Measurements from ENCODE around the gene LRP11. TPM values are rescaled to one million over a fixed set of nuclear protein-coding genes. Genes with fewer than 3 reads are reported as not detected.

LRP11 gene
- total RNA-seq, 2 experiments from 2014 or later: 1.5 TPM

DNA sequence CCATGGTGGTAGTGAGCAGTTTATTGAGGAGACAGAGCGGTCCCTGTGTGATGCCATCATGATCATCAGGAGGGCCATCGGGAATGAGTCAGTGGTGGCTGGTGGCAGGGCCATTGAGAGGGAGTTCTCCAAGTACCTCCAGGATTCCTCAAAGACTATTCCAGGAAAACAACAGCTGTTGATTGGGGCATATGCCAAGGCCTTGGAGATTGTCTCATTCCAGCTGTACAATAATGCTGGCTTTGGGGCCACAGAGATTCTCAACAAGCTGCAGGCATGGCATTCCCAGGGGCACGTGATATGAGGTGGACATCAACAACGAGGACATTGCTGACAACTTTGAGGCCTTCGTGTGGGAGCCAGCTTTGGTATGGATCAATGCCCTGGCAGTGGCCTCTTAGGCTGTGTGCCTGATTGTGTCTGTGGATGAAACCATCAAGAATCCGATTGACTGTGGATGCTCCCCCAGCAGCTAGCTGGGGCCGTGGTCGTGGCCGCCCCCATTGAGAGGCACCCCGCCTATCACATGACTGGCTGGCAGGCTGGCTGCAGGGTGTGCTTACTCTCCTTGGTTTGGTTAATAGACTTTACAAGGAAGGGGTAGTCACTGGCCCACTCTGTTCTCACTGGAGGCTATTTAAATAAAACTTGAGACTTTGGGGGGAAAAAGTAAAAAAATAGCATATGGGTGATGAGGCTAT, 17.1 kb upstream of the LRP11 start:
- Histone ChIP-seq H3K4me3 (ENCODE audit: low read depth, low read length, poor library complexity, severe bottlenecking) (no peak overlapping the region), H3K36me3 (ENCODE audit: insufficient read depth, low read length) (no peaks in the 10 kb centered on the region), H3K4me2 (ENCODE audit: low read length) (no peak overlapping the region), H3K4me1 (ENCODE audit: insufficient read depth, low read length, poor library complexity, severe bottlenecking) (no peaks in the 10 kb centered on the region), H2AFZ (ENCODE audit: low read length) (no peak overlapping the region), H3K27ac (ENCODE audit: low read depth, low read length, poor library complexity, severe bottlenecking) (no peak overlapping the region), H3K9me3 (ENCODE audit: low read length) (no peaks in the 10 kb centered on the region), H4K20me1 (ENCODE audit: insufficient read depth, low read length) (no peaks in the 10 kb centered on the region), H3K9me2 (ENCODE audit: insufficient read depth, low read length) (no peaks in the 10 kb centered on the region), H3K79me2 (ENCODE audit: insufficient read depth, low read depth, low read length) (no peaks in the 10 kb centered on the region)
- ChIA-PET POLR2A (no interaction called here), CTCF (ENCODE audit: unreplicated experiment) (interaction anchor here (0.6 kb wide), 1 partner anchor 721 kb away, joined by 3 read pairs; no protein-coding TSS in a partner anchor)
- intact Hi-C loops (cut with micrococcal nuclease; ENCODE audit: unreplicated experiment): no loop called here
- no peak for DNase-seq (ENCODE audit: low spot score)
- TF ChIP-seq, protein P1, sequence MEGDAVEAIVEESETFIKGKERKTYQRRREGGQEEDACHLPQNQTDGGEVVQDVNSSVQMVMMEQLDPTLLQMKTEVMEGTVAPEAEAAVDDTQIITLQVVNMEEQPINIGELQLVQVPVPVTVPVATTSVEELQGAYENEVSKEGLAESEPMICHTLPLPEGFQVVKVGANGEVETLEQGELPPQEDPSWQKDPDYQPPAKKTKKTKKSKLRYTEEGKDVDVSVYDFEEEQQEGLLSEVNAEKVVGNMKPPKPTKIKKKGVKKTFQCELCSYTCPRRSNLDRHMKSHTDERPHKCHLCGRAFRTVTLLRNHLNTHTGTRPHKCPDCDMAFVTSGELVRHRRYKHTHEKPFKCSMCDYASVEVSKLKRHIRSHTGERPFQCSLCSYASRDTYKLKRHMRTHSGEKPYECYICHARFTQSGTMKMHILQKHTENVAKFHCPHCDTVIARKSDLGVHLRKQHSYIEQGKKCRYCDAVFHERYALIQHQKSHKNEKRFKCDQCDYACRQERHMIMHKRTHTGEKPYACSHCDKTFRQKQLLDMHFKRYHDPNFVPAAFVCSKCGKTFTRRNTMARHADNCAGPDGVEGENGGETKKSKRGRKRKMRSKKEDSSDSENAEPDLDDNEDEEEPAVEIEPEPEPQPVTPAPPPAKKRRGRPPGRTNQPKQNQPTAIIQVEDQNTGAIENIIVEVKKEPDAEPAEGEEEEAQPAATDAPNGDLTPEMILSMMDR (conservative IDR thresholded peaks at IDR 0.05; ENCODE audit: low read length): no peak
- TF ChIP-seq EZH2phosphoT487 (IDR thresholded peaks at IDR 0.05; ENCODE audit: borderline replicate concordance, low read depth, low read length): no peak
- BruUV-seq (replicated peaks): no TSS peak

DNA sequence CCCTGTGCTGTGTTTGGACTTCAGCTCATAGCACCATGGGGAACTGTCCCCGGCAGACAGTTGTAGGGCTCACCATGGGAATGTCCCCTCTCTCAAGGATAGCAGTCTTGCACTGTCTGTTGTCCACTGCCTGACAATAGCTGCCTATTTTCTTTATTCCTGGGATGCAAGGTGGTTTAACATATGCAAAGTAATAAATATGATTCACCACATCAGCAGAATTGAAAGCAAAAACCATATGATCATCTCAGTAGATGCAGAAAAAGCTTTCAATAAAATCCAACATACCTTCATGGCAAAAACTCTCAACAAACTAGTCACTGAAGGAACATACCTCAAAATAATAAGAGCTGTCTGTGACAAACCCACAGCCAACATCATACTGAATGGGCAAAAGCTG, 13.5 kb upstream of the LRP11 start:
- Histone ChIP-seq H3K4me2 (ENCODE audit: low read length) (no peak overlapping the region), H2AFZ (ENCODE audit: low read length) (no peak overlapping the region), H3K4me3 (ENCODE audit: low read depth, low read length, poor library complexity, severe bottlenecking) (no peak overlapping the region), H3K9me3 (ENCODE audit: low read length) (no peaks in the 10 kb centered on the region), H4K20me1 (ENCODE audit: insufficient read depth, low read length) (no peaks in the 10 kb centered on the region), H3K9me2 (ENCODE audit: insufficient read depth, low read length) (no peaks in the 10 kb centered on the region), H3K79me2 (ENCODE audit: insufficient read depth, low read depth, low read length) (no peaks in the 10 kb centered on the region), H3K36me3 (ENCODE audit: insufficient read depth, low read length) (no peaks in the 10 kb centered on the region), H3K4me1 (ENCODE audit: insufficient read depth, low read length, poor library complexity, severe bottlenecking) (no peaks in the 10 kb centered on the region), H3K27ac (ENCODE audit: low read depth, low read length, poor library complexity, severe bottlenecking) (no peak overlapping the region)
- CTCF ChIA-PET (ENCODE audit: unreplicated experiment): interaction anchor here (1.2 kb wide), 1 partner anchor 9 kb away, joined by 4 read pairs; no protein-coding TSS in a partner anchor
- no peak for DNase-seq (ENCODE audit: low spot score)
- TF ChIP-seq, protein P1 (conservative IDR thresholded peaks at IDR 0.05; ENCODE audit: low read length): no peak
- no peak for TF ChIP-seq EZH2phosphoT487 (IDR thresholded peaks at IDR 0.05; ENCODE audit: borderline replicate concordance, low read depth, low read length)
- intact Hi-C loops (cut with micrococcal nuclease; ENCODE audit: unreplicated experiment): no loop called here
- POLR2A ChIA-PET: interaction anchor here (1.2 kb wide), 1 partner anchor 11 kb away, joined by 4 read pairs; no protein-coding TSS in a partner anchor
- no TSS peak for BruUV-seq (replicated peaks)

DNA sequence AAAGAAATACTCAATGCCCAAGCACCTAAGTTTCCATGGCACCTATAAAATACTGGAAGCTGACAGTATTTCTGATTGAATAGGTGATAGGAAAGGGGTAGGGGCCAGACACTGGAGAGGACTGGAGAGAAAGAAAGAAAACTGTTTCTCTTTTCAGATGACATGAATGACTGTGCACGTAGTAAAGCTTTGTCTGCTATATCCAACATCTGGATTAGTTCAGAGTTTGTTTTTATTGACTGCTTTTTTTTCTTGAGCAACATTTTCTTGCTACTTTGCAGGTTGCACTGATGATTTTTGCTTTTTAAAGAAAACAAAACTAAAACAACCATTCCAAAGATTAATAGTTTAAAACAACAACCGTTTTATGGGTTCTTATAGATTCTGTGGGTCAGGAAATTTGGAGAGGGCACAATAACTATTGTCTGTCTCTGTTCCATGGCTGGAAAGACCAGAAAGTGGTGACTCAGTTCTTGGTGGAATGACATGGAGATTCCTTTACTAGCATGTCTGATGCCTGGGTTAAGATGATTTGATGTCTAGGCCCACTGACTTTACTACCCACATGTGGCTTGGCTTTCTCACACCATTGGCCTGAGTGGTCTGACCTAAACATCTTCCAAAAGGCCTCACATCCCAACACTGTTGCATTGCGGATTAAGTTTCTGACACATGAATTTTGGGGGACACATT, 12.2 kb upstream of the LRP11 start:
- no peaks in the 10 kb centered on the region for H3K79me2 ChIP-seq (ENCODE audit: insufficient read depth, low read depth, low read length)
- H2AFZ ChIP-seq (ENCODE audit: low read length): no peak overlapping the region
- 0 out of 2 replicates have a peak, but pooled peaks cover 9% of the 10 kb centered on the region for H3K9me3 ChIP-seq (ENCODE audit: low read length)
- H3K4me2 ChIP-seq (ENCODE audit: low read length): no peak overlapping the region
- H4K20me1 ChIP-seq (ENCODE audit: insufficient read depth, low read length): no peaks in the 10 kb centered on the region
- no peaks in the 10 kb centered on the region for H3K4me1 ChIP-seq (ENCODE audit: insufficient read depth, low read length, poor library complexity, severe bottlenecking)
- CTCF ChIA-PET (ENCODE audit: unreplicated experiment): interaction anchor here (1.2 kb wide), 1 partner anchor 8 kb away, joined by 4 read pairs; no protein-coding TSS in a partner anchor
- H3K4me3 ChIP-seq (ENCODE audit: low read depth, low read length, poor library complexity, severe bottlenecking): no peak overlapping the region
- TF ChIP-seq, protein P1 (conservative IDR thresholded peaks at IDR 0.05; ENCODE audit: low read length): no peak
- no peak for TF ChIP-seq EZH2phosphoT487 (IDR thresholded peaks at IDR 0.05; ENCODE audit: borderline replicate concordance, low read depth, low read length)
- H3K36me3 ChIP-seq (ENCODE audit: insufficient read depth, low read length): no peaks in the 10 kb centered on the region
- BruUV-seq (replicated peaks): no TSS peak
- intact Hi-C loops (cut with micrococcal nuclease; ENCODE audit: unreplicated experiment): no loop called here
- no peak overlapping the region for H3K27ac ChIP-seq (ENCODE audit: low read depth, low read length, poor library complexity, severe bottlenecking)
- H3K9me2 ChIP-seq (ENCODE audit: insufficient read depth, low read length): no peaks in the 10 kb centered on the region
- DNase-seq (ENCODE audit: low spot score): no peak
- POLR2A ChIA-PET: no interaction called here

Data from OCI-LY7 (cell line).